GM18873 (cell line): ENCODE data around the gene SAMD14.
A peak's percentile ranks its signal among the peaks of the same experiment; 100 is the strongest.

Experiments
- ATAC-seq: cut with Tn5 transposase; IDR thresholded peaks from one replicate; pipeline ENCODE4 v1.9.1; 2021; ENCODE audit warnings: mild to moderate bottlenecking, moderate library complexity, moderate number of reproducible peaks; ENCODE audit not compliant: unreplicated experiment, low FRiP score

The SAMD14 gene

GRCh38 chr17:50165867-50166517, 36.0 kb upstream of the SAMD14 start, which contains the start of gene SGCA:
TSS of gene SGCA (plus strand) at chr17:50166005. CDS start at chr17:50166041, 36 bp downstream.
- ATAC-seq: no peak

GRCh38 chr17:50165466-50165865, 35.5 kb upstream of the SAMD14 start:
- ATAC-seq: no peak

- no peak for ATAC-seq
Measured at GRCh38 chr17:50165066-50165465, 35.1 kb upstream of the SAMD14 start.

- ATAC-seq: no peak
Measured at GRCh38 chr17:50164697-50164988, 34.7 kb upstream of the SAMD14 start.

GRCh38 chr17:50163843-50164696, 34.1 kb upstream of the SAMD14 start:
- ATAC-seq: no peak

- ATAC-seq: no peak
Measured at GRCh38 chr17:50162466-50163254, 32.7 kb upstream of the SAMD14 start.

GRCh38 chr17:50161911-50162288, 31.9 kb upstream of the SAMD14 start:
- ATAC-seq: no peak

- ATAC-seq: peak; percentile 69
Measured at GRCh38 chr17:50161023-50161910, 31.3 kb upstream of the SAMD14 start.

GRCh38 chr17:50157891-50158290, 27.9 kb upstream of the SAMD14 start:
- no peak for ATAC-seq

GRCh38 chr17:50155115-50155819, 25.3 kb upstream of the SAMD14 start:
- ATAC-seq: no peak

GRCh38 chr17:50154604-50155003, 24.6 kb upstream of the SAMD14 start:
- ATAC-seq: no peak

GRCh38 chr17:50153650-50154575, 24.0 kb upstream of the SAMD14 start:
- no peak for ATAC-seq

GRCh38 chr17:50152736-50153135, 22.8 kb upstream of the SAMD14 start:
- ATAC-seq: no peak

- no peak for ATAC-seq
Measured at GRCh38 chr17:50151937-50152547, 22.1 kb upstream of the SAMD14 start.

- peak; percentile 31 for ATAC-seq
Measured at GRCh38 chr17:50151041-50151936, 21.3 kb upstream of the SAMD14 start.

- no peak for ATAC-seq
Measured at GRCh38 chr17:50150354-50151040, 20.5 kb upstream of the SAMD14 start, which contains the start of gene PPP1R9B. TSS of gene PPP1R9B (minus strand) at chr17:50150677. CDS start at chr17:50150513, 164 bp downstream.
